ENCODE measurements around the gene ACAA1. TPM values are rescaled to one million over a fixed set of nuclear protein-coding genes. Genes with fewer than 3 reads are reported as not detected.
"Not testable (repeated sequence)": the region's sequence is repeated elsewhere in the genome, so short reads cannot be mapped to it uniquely, and the experiment has no call there.

ACAA1 gene
- total and polyA plus RNA-seq, 2 donors (not counting 1 experiment from before 2014, with no cell fraction given), result 98.4 to 143 TPM

DNA sequence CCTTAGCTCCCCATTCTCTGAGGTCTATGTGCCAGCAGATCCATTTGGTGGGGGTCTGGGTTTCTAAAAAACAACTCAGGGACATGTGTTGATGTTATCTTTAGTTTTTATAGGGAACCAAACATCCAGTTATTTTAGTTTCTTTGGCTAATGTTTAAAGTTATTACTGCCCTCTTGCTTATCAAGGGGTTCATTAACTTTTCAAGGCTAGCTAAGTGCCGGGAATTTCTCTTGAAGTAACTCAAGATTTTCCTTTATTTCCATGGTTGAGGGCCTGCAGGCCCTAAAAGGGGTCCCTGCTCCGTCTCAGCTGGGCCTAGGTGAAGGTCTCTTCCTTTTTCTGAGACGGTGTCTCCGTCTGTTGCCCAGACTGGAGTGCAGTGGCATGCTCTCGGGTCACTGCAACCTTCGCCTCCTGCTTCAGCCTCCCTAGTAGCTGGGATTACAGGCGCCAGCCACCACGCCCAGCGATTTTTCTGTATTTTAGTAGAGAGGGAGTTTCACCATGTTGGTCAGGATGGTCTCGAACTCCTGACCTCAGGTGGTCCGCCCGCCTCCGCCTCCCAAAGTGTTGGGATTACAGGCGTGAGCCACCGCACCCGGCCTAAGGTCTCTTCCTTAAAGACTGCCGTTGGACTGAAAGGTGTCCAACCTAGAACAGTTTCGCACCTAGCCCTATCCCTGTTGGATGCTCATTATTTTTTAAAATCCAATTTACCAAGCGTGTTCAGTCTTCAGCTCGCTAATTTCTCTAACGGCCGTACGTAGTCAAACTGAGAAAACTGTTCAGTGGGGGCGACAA, 27.1 kb upstream of the ACAA1 start:
- no peaks in the 10 kb centered on the region for H3K9me3 ChIP-seq (ENCODE audit: control extremely low read depth in 1 of 3, control insufficient read depth in 2 of 3, insufficient read depth in 1 of 3, low read length in 2 of 3)
- H2AFZ ChIP-seq (ENCODE audit: insufficient read depth, low read depth, low read length, poor library complexity, severe bottlenecking), result peak overlapping the region; percentile 74
- Mint-ChIP-seq H3K27me3 (no peaks in the 10 kb centered on the region), H3K27ac (peak overlapping the region; percentile 100), H3K4me1 (peaks cover 44% of the 10 kb centered on the region), H3K4me3 (peak overlapping the region; percentile 94), H3K9me3 (ENCODE audit: insufficient read depth) (no peaks in the 10 kb centered on the region)
- ChIA-PET CTCF (interaction anchor here (0.6 to 4.3 kb wide), 11 partner anchors 9 to 190 kb away, joined by 3 to 41 read pairs (median 4); partner anchors contain the start of genes ACAA1, MYD88 and XYLB), POLR2A (interaction anchor here (0.7 to 4.9 kb wide), 6 partner anchors 15 to 1171 kb away, joined by 3 to 75 read pairs (median 4); partner anchors contain the start of genes ACAA1, DLEC1, EPM2AIP1 and MLH1)
- H3K9ac ChIP-seq (ENCODE audit: low read length), result peak overlapping the region; percentile 84
- no peaks in the 10 kb centered on the region for H3K36me3 ChIP-seq (replicated peaks in 1 of 2; ENCODE audit: control extremely low read depth in 1 of 2, control insufficient read depth in 1 of 2, extremely low read depth in 1 of 2, insufficient read depth in 2 of 2, low read length in 1 of 2)
- H3K79me2 ChIP-seq (ENCODE audit: control insufficient read depth, insufficient read depth, low read length), result peaks cover 36% of the 10 kb centered on the region
- WGBS (ENCODE audit: insufficient coverage), result 64% methylated on average over 22 of the region's 24 CpGs
- TF ChIP-seq EZH2 (IDR thresholded peaks at IDR 0.05; ENCODE audit: borderline replicate concordance, insufficient read depth, low read depth, low read length, poor library complexity, severe bottlenecking), result no peak
- DNase-seq, result peak; percentile 23
- no peaks in the 10 kb centered on the region for H3K27me3 ChIP-seq (replicated peaks in 1 of 4; ENCODE audit: control extremely low read depth in 1 of 4, control insufficient read depth in 3 of 4, insufficient read depth in 4 of 4, low read length in 3 of 4)
- intact Hi-C loops (cut with micrococcal nuclease), result loop anchor here (1.0 to 10.0 kb wide), 4 partner anchors 15 to 1243 kb away; partner anchors contain the start of genes RPSA, SCN11A, WDR48 and XYLB
- H3K4me3 ChIP-seq (ENCODE audit: control extremely low read depth in 1 of 5, extremely low read depth in 1 of 5, insufficient read depth in 1 of 5, low read depth in 2 of 5, low read length in 4 of 5), result peak overlapping the region; percentile 64 to 97 (median 85)
- H3K4me2 ChIP-seq (replicated peaks; ENCODE audit: low read depth, low read length, poor library complexity, severe bottlenecking), result peak overlapping the region; percentile 93
- ATAC-seq (ENCODE audit: low read depth), result no peak
- H3K27ac ChIP-seq (ENCODE audit: low read length in 2 of 2), result peak overlapping the region; percentile 98 to 100
- peaks cover 21 to 28% of the 10 kb centered on the region in 2 donors for H3K4me1 ChIP-seq (ENCODE audit: control insufficient read depth in 2 of 2, insufficient read depth in 2 of 2, low read length in 2 of 2)
- peaks cover 16% of the 10 kb centered on the region for H4K20me1 ChIP-seq (ENCODE audit: control insufficient read depth, insufficient read depth, low read length, poor library complexity, severe bottlenecking)

- WGBS (ENCODE audit: insufficient coverage), result 88% methylated on average over 4 of the region's 12 CpGs
- Mint-ChIP-seq H3K4me1 (peaks cover 40% of the 10 kb centered on the region), H3K9me3 (ENCODE audit: insufficient read depth) (no peaks in the 10 kb centered on the region), H3K4me3 (peak overlapping the region; percentile 94), H3K27me3 (no peaks in the 10 kb centered on the region), H3K27ac (peak overlapping the region; percentile 63)
- Histone ChIP-seq H3K4me3 (ENCODE audit: control extremely low read depth in 1 of 5, extremely low read depth in 1 of 5, insufficient read depth in 1 of 5, low read depth in 2 of 5, low read length in 4 of 5) (no peak overlapping the region), H4K20me1 (ENCODE audit: control insufficient read depth, insufficient read depth, low read length, poor library complexity, severe bottlenecking) (peaks cover 13% of the 10 kb centered on the region), H3K79me2 (ENCODE audit: control insufficient read depth, insufficient read depth, low read length) (peaks cover 29% of the 10 kb centered on the region), H3K27ac (ENCODE audit: low read length in 2 of 2) (peak overlapping the region in 1 of 2 donors; percentile 98), H3K9me3 (ENCODE audit: control extremely low read depth in 1 of 3, control insufficient read depth in 2 of 3, insufficient read depth in 1 of 3, low read length in 2 of 3) (no peaks in the 10 kb centered on the region), H2AFZ (ENCODE audit: insufficient read depth, low read depth, low read length, poor library complexity, severe bottlenecking) (no peak overlapping the region), H3K9ac (ENCODE audit: low read length) (no peak overlapping the region), H3K4me2 (replicated peaks; ENCODE audit: low read depth, low read length, poor library complexity, severe bottlenecking) (no peak overlapping the region), H3K4me1 (ENCODE audit: control insufficient read depth in 2 of 2, insufficient read depth in 2 of 2, low read length in 2 of 2) (peaks cover 23 to 28% of the 10 kb centered on the region in 2 donors), H3K27me3 (replicated peaks in 1 of 4; ENCODE audit: control extremely low read depth in 1 of 4, control insufficient read depth in 3 of 4, insufficient read depth in 4 of 4, low read length in 3 of 4) (no peaks in the 10 kb centered on the region), H3K36me3 (replicated peaks in 1 of 2; ENCODE audit: control extremely low read depth in 1 of 2, control insufficient read depth in 1 of 2, extremely low read depth in 1 of 2, insufficient read depth in 2 of 2, low read length in 1 of 2) (no peaks in the 10 kb centered on the region)
- POLR2A ChIA-PET, result interaction anchor here (4.9 kb wide), 1 partner anchor 25 kb away, joined by 75 read pairs; the partner anchor contains the start of genes ACAA1 and MYD88
- TF ChIP-seq, protein P1, sequence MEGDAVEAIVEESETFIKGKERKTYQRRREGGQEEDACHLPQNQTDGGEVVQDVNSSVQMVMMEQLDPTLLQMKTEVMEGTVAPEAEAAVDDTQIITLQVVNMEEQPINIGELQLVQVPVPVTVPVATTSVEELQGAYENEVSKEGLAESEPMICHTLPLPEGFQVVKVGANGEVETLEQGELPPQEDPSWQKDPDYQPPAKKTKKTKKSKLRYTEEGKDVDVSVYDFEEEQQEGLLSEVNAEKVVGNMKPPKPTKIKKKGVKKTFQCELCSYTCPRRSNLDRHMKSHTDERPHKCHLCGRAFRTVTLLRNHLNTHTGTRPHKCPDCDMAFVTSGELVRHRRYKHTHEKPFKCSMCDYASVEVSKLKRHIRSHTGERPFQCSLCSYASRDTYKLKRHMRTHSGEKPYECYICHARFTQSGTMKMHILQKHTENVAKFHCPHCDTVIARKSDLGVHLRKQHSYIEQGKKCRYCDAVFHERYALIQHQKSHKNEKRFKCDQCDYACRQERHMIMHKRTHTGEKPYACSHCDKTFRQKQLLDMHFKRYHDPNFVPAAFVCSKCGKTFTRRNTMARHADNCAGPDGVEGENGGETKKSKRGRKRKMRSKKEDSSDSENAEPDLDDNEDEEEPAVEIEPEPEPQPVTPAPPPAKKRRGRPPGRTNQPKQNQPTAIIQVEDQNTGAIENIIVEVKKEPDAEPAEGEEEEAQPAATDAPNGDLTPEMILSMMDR (IDR thresholded peaks at IDR 0.05), result peak; percentile 29
- no peak for TF ChIP-seq EZH2 (IDR thresholded peaks at IDR 0.05; ENCODE audit: borderline replicate concordance, insufficient read depth, low read depth, low read length, poor library complexity, severe bottlenecking)
- CTCF ChIA-PET, result interaction anchor here (0.8 to 4.3 kb wide), 4 partner anchors 9 to 189 kb away, joined by 3 to 41 read pairs (median 5); partner anchors contain the start of genes ACAA1, MYD88 and XYLB
- ATAC-seq (ENCODE audit: low read depth) (no peak), DNase-seq (peak; percentile 36)
- intact Hi-C loops (cut with micrococcal nuclease), result loop anchor here (1.0 to 10.0 kb wide), 2 partner anchors 14 to 892 kb away; partner anchors contain the start of genes SCN11A and WDR48
Observed at GRCh38 chr3:38163117-38163840, 26.4 kb upstream of the ACAA1 start.

DNA sequence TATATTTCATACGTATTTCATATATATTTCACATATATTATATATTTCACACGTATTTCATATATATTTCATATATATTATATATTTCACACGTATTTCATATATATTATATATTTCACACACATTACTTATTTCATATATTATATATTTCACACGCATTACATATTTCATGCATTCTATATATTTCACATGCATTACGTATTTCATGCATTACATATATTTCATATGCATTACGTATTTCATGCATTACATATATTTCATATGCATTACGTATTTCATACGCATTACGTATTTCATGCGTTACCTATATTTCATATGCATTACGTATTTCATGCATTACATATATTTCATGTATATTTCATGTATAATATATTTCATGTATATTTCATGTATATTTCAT, 23.8 kb upstream of the ACAA1 start:
- H3K27me3 ChIP-seq (replicated peaks in 1 of 4; ENCODE audit: control extremely low read depth in 1 of 4, control insufficient read depth in 3 of 4, insufficient read depth in 4 of 4, low read length in 3 of 4); H3K9me3 ChIP-seq (ENCODE audit: control extremely low read depth in 1 of 3, control insufficient read depth in 2 of 3, insufficient read depth in 1 of 3, low read length in 2 of 3); ATAC-seq (ENCODE audit: low read depth); H4K20me1 ChIP-seq (ENCODE audit: control insufficient read depth, insufficient read depth, low read length, poor library complexity, severe bottlenecking); DNase-seq; H3K4me3 Mint-ChIP-seq; H3K4me2 ChIP-seq (replicated peaks; ENCODE audit: low read depth, low read length, poor library complexity, severe bottlenecking); H3K36me3 ChIP-seq (replicated peaks in 1 of 2; ENCODE audit: control extremely low read depth in 1 of 2, control insufficient read depth in 1 of 2, extremely low read depth in 1 of 2, insufficient read depth in 2 of 2, low read length in 1 of 2); H3K27me3 Mint-ChIP-seq; H3K9ac ChIP-seq (ENCODE audit: low read length); H3K4me3 ChIP-seq (ENCODE audit: control extremely low read depth in 1 of 5, extremely low read depth in 1 of 5, insufficient read depth in 1 of 5, low read depth in 2 of 5, low read length in 4 of 5); H3K9me3 Mint-ChIP-seq (ENCODE audit: insufficient read depth); POLR2A ChIA-PET; H3K27ac ChIP-seq (ENCODE audit: low read length in 2 of 2); H3K79me2 ChIP-seq (ENCODE audit: control insufficient read depth, insufficient read depth, low read length); H3K27ac Mint-ChIP-seq; H2AFZ ChIP-seq (ENCODE audit: insufficient read depth, low read depth, low read length, poor library complexity, severe bottlenecking); CTCF ChIA-PET: not testable (repeated sequence)
- intact Hi-C loops (cut with micrococcal nuclease), result loop anchor here (10.0 kb wide), 1 partner anchor 894 kb away; the partner anchor contains the start of genes SCN11A and WDR48
- peaks cover 18% of the 10 kb centered on the region for H3K4me1 Mint-ChIP-seq
- WGBS (ENCODE audit: insufficient coverage), result no CpG with 5 or more reads among the region's 11 CpGs
- peaks cover 11 to 12% of the 10 kb centered on the region in 2 donors for H3K4me1 ChIP-seq (ENCODE audit: control insufficient read depth in 2 of 2, insufficient read depth in 2 of 2, low read length in 2 of 2)

All from B cell (primary cell).